NCI-H460 (cell line): Measurements from ENCODE around the gene ATMIN. TPM values are rescaled to one million over a fixed set of nuclear protein-coding genes. Genes with fewer than 3 reads are reported as not detected.
A peak's percentile ranks its signal among the peaks of the same experiment; 100 is the strongest.

Experiments
- DNase-seq: peaks from one replicate; pipeline ENCODE4 v3.0.0-alpha.2; 2016; ENCODE audit warnings: low read depth; ENCODE audit errors: extremely low read depth
- total RNA-seq: library from RNA; depleted of rRNA; stranded (reverse); fragments of >200 nt; shearing (Covaris generic); gene quantifications from 2 replicates; pipeline ENCODE4 v1.2.3, GENCODE V29; 2014

ATMIN gene
- total RNA-seq, 1 experiment from 2014 or later: 33.4 TPM

GRCh38 chr16:81005610-81006161 lies 30.0 kb upstream of the ATMIN start:
- DNase-seq: no peak

- DNase-seq: peak; percentile 28
Measured at GRCh38 chr16:81006211-81006812, 29.3 kb upstream of the ATMIN start.

- DNase-seq: peak; percentile 96
Measured at GRCh38 chr16:81006813-81007695, 28.6 kb upstream of the ATMIN start, which contains the start of the genes CENPN and CMC2. TSS of gene CENPN (plus strand) at chr16:81007214. CDS start at chr16:81011940, 4,726 bp downstream. TSS of gene CMC2 (minus strand) at chr16:81006885. CDS start at chr16:80997394, 9,491 bp downstream.

- no peak for DNase-seq
Measured at GRCh38 chr16:81008505-81008789, 27.2 kb upstream of the ATMIN start.

- no peak for DNase-seq
Measured at GRCh38 chr16:81012974-81013373, 22.7 kb upstream of the ATMIN start.

- DNase-seq: no peak
Measured at GRCh38 chr16:81014672-81015071, 21.0 kb upstream of the ATMIN start.

- DNase-seq: no peak
Measured at GRCh38 chr16:81018496-81018895, 17.1 kb upstream of the ATMIN start.

GRCh38 chr16:81026429-81026828 lies 9.2 kb upstream of the ATMIN start:
- no peak for DNase-seq

GRCh38 chr16:81029930-81030604 lies 5.6 kb upstream of the ATMIN start:
- DNase-seq: no peak

GRCh38 chr16:81035975-81036750 lies 521 bp downstream of the ATMIN start:
- DNase-seq: no peak

GRCh38 chr16:81036751-81037350 lies 1.2 kb downstream of the ATMIN start:
- no peak for DNase-seq

GRCh38 chr16:81040131-81040530 lies 4.5 kb downstream of the ATMIN start:
- no peak for DNase-seq

- DNase-seq: no peak
Measured at GRCh38 chr16:81040842-81041241, 5.2 kb downstream of the ATMIN start.

GRCh38 chr16:81041696-81042095 lies 6.1 kb downstream of the ATMIN start:
- no peak for DNase-seq

GRCh38 chr16:81042821-81043220 lies 7.2 kb downstream of the ATMIN start:
- no peak for DNase-seq

GRCh38 chr16:81053761-81054160 lies 18.1 kb downstream of the ATMIN start:
- no peak for DNase-seq

- no peak for DNase-seq
Measured at GRCh38 chr16:81060576-81061306, 25.1 kb downstream of the ATMIN start.

- no peak for DNase-seq
Measured at GRCh38 chr16:81061307-81061640, 25.6 kb downstream of the ATMIN start.

GRCh38 chr16:81061871-81062608 lies 26.4 kb downstream of the ATMIN start:
- DNase-seq: no peak
